A549 (cell line): Measurements from ENCODE around the gene RAB18.

Experiments used
- CTCF ChIP-seq: fragments of >200 bp; sonication (Bioruptor Twin); formaldehyde crosslinking; IDR thresholded peaks from 3 replicates; pipeline ENCODE4 v1.5.1; 2016
- HDAC2 ChIP-seq: fragments of 200-600 bp; sonication (generic); IDR thresholded peaks from 2 replicates; pipeline ENCODE4 v1.6.1; 2016
- MAX ChIP-seq: IDR thresholded peaks from 2 replicates; pipeline ENCODE4 v1.6.1; 2012
- RFX5 ChIP-seq: fragments of 450-650 bp; IDR thresholded peaks from 2 replicates; pipeline ENCODE4 v1.7.1; 2014; ENCODE audit warnings: antibody characterized with exemption, mild to moderate bottlenecking, moderate library complexity

- TF ChIP-seq MAX (no peak), HDAC2 (no peak), RFX5 (no peak), CTCF (no peak)
Measured at GRCh38 chr10:27514243-27514642, 10.1 kb downstream of the RAB18 start.
